Upper lobe of right lung (tissue), 1 donor: ENCODE measurements around the gene TMEM215. TPM values are rescaled to one million over a fixed set of nuclear protein-coding genes. Genes with fewer than 3 reads are reported as not detected.

ENCODE experiments used
- total RNA-seq: library from RNA; stranded (reverse); fragmentation: NEBNext Ultra II Directional; extraction: Animal tissue kit (Norgen Biotek cat#: 25700); gene quantifications from one replicate; pipeline ENCODE4 v1.2.1, GENCODE V29; 2021
- donor health status: DM: no; HTN: yes; CAD: no; lungs with severe emphysema.

The TMEM215 gene
- total RNA-seq, 1 donor from 2014 or later, result not detected

Other genes with a start within 250 kb of the TMEM215 start
- gene SMIM27, start 231.2 kb upstream of the TMEM215 start, total RNA-seq, result 8.8 TPM
- 14.6 TPM for gene TOPORS, start 231.0 kb upstream of the TMEM215 start, total RNA-seq
- 38.2 TPM for gene NDUFB6, start 210.4 kb upstream of the TMEM215 start, total RNA-seq
- not detected for gene TAF1L, start 147.9 kb upstream of the TMEM215 start, total RNA-seq
- 24.9 TPM for gene APTX, start 218.1 kb downstream of the TMEM215 start, total RNA-seq
- 125 TPM for gene DNAJA1, start 241.7 kb downstream of the TMEM215 start, total RNA-seq